Measurements from ENCODE around the gene VPS37D. TPM values are rescaled to one million over a fixed set of nuclear protein-coding genes. Genes with fewer than 3 reads are reported as not detected.
"Not testable (repeated sequence)": the region's sequence is repeated elsewhere in the genome, so short reads cannot be mapped to it uniquely, and the experiment has no call there.

The VPS37D gene
- total RNA-seq, 2 donors from 2014 or later, result 1.6 to 2.2 TPM

- Histone ChIP-seq H3K27ac (no peak overlapping the region), H3K4me1 (peaks cover 0 to 32% of the 10 kb centered on the region in 2 donors), H3K4me3 (no peak overlapping the region)
Observed at GRCh38 chr7:73717025-73717807, 49.6 kb downstream of the VPS37D start.

DNA sequence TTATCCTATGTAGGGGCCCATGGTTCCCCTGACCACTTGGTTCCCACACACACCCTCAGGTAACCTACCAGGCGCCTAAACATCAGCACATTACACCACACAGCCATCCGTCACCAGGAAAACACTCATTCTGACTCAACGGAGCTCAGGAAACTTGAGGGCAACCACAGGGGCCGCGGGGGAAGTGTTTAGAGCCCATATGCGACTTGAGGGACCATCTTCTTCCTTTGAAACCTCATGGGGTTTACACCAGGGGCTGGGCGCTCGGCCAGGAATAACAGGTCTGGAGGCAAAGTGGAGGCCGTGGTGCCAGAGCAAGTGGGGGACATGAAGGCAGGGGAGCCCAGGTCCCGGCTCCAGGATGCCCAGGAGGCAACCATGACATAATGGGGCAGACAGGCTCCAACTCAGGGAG lies 50.4 kb downstream of the VPS37D start:
- TF ChIP-seq CTCF (IDR thresholded peaks at IDR 0.05), result no peak
- Histone ChIP-seq H3K27ac (no peak overlapping the region), H3K4me3 (peak overlapping the region in 1 of 2 donors; percentile 86), H3K27me3 (no peaks in the 10 kb centered on the region), H3K36me3 (no peaks in the 10 kb centered on the region), H3K9me3 (no peaks in the 10 kb centered on the region), H3K4me1 (peaks cover 0 to 32% of the 10 kb centered on the region in 2 donors)
- no peak for DNase-seq (ENCODE audit: low spot score)

More at GRCh38 chr7:73717025-73717807, 49.6 kb downstream of the VPS37D start:
- TF ChIP-seq CTCF (IDR thresholded peaks at IDR 0.05), result no peak
- Histone ChIP-seq H3K27me3 (no peaks in the 10 kb centered on the region), H3K9me3 (no peaks in the 10 kb centered on the region), H3K36me3 (no peaks in the 10 kb centered on the region)
- no peak for DNase-seq (ENCODE audit: low spot score)

- Histone ChIP-seq H3K4me1 (peaks cover 0 to 32% of the 10 kb centered on the region in 2 donors), H3K27ac (no peak overlapping the region), H3K4me3 (peak overlapping the region; percentile 85 to 86), H3K9me3 (no peaks in the 10 kb centered on the region), H3K36me3 (no peaks in the 10 kb centered on the region), H3K27me3 (no peaks in the 10 kb centered on the region)
- no peak for TF ChIP-seq CTCF (IDR thresholded peaks at IDR 0.05)
- no peak for DNase-seq (ENCODE audit: low spot score)
Observed at GRCh38 chr7:73718438-73718881, 50.8 kb downstream of the VPS37D start.

- Histone ChIP-seq H3K27me3 (no peaks in the 10 kb centered on the region), H3K9me3 (no peaks in the 10 kb centered on the region), H3K4me3 (peak within 1 kb of the TSS; percentile 85 to 86), H3K36me3 (no peaks in the 10 kb centered on the region), H3K27ac (peak within 1 kb of the TSS in 1 of 2 donors; percentile 57), H3K4me1 (peaks cover 0 to 32% of the 10 kb centered on the region in 2 donors)
- no peak for TF ChIP-seq CTCF (IDR thresholded peaks at IDR 0.05)
- DNase-seq (ENCODE audit: low spot score), result no peak
Observed at GRCh38 chr7:73718905-73719805, 51.5 kb downstream of the VPS37D start, which contains the start of gene STX1A. STX1A (minus strand) TSS chr7:73719669; CDS start chr7:73719631, 38 bp downstream.

GRCh38 chr7:73719806-73720169 lies 52.2 kb downstream of the VPS37D start:
- H3K36me3 ChIP-seq, result no peaks in the 10 kb centered on the region
- H3K4me1 ChIP-seq, result peaks cover 0 to 32% of the 10 kb centered on the region in 2 donors
- H3K9me3 ChIP-seq, result no peaks in the 10 kb centered on the region
- no peak for DNase-seq (ENCODE audit: low spot score)
- H3K27me3 ChIP-seq, result no peaks in the 10 kb centered on the region
- no peak for TF ChIP-seq CTCF (IDR thresholded peaks at IDR 0.05)
- H3K4me3 ChIP-seq, result peak overlapping the region; percentile 85 to 86
- no peak overlapping the region for H3K27ac ChIP-seq

- DNase-seq (ENCODE audit: low spot score); H3K27ac ChIP-seq; H3K27me3 ChIP-seq; H3K4me3 ChIP-seq; H3K36me3 ChIP-seq; H3K9me3 ChIP-seq: not testable (repeated sequence)
- H3K4me1 ChIP-seq, result peaks cover 0 to 32% of the 10 kb centered on the region in 2 donors
Observed at GRCh38 chr7:73720443-73720842, 52.8 kb downstream of the VPS37D start.
